Astrocyte (in vitro differentiated cells and primary cell): Measurements from ENCODE around the gene ST8SIA6.

Experiments used
- EZH2 ChIP-seq: IDR thresholded peaks from 2 replicates; pipeline ENCODE4 v1.6.1; 2012; ENCODE audit warnings: mild to moderate bottlenecking, low read length, inconsistent platforms; ENCODE audit not compliant: insufficient read depth
- TF ChIP-seq, protein P1 (sequence below): IDR thresholded peaks from 2 replicates; pipeline ENCODE4 v1.5.1; 2011; ENCODE audit warnings: low read depth, mild to moderate bottlenecking, inconsistent platforms, low read length, moderate library complexity; ENCODE audit not compliant: insufficient read depth

GRCh38 chr10:17435953-17436352 is 18.4 kb downstream of the ST8SIA6 start:
- TF ChIP-seq, protein P1, sequence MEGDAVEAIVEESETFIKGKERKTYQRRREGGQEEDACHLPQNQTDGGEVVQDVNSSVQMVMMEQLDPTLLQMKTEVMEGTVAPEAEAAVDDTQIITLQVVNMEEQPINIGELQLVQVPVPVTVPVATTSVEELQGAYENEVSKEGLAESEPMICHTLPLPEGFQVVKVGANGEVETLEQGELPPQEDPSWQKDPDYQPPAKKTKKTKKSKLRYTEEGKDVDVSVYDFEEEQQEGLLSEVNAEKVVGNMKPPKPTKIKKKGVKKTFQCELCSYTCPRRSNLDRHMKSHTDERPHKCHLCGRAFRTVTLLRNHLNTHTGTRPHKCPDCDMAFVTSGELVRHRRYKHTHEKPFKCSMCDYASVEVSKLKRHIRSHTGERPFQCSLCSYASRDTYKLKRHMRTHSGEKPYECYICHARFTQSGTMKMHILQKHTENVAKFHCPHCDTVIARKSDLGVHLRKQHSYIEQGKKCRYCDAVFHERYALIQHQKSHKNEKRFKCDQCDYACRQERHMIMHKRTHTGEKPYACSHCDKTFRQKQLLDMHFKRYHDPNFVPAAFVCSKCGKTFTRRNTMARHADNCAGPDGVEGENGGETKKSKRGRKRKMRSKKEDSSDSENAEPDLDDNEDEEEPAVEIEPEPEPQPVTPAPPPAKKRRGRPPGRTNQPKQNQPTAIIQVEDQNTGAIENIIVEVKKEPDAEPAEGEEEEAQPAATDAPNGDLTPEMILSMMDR, result no peak
- TF ChIP-seq EZH2, result no peak
